LNCaP clone FGC (cell line): ENCODE measurements around the gene NCCRP1.

Experiments used
- DNase-seq: peaks from one replicate; pipeline ENCODE4 v3.0.0-alpha.2; 2011; ENCODE audit warnings: low read depth
- H3K4me3 ChIP-seq: 2 replicates; pipeline ENCODE4 v1.5.1; 2011; ENCODE audit warnings: mild to moderate bottlenecking, low read depth, low read length, control low read depth
- TF ChIP-seq, protein P1 (sequence below): IDR thresholded peaks from 2 replicates; pipeline ENCODE4 v1.5.1; 2012; ENCODE audit warnings: mild to moderate bottlenecking; ENCODE audit not compliant: control insufficient read depth, insufficient read depth; ENCODE audit errors: extremely low read depth

Gene NCCRP1

DNA sequence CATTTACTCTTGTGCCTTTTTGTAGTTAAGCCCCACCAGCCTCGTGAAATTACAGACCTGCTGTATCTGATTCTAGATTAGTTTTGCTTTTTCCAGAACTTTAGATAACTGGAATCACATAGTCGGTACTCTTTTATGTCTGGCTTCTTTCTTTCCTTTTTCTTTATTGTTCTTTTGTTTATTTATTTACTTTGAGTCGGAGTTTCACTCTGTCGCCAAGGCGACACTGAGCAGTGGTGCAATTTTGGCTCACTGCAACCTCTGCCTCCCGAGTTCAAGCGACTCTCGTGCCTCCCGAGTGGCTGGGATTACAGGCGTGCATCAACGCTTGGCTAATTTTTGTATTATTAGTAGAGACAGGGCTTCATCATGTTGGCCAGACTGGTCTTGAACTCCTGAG is 6.0 kb upstream of the NCCRP1 start:
- TF ChIP-seq, protein P1, sequence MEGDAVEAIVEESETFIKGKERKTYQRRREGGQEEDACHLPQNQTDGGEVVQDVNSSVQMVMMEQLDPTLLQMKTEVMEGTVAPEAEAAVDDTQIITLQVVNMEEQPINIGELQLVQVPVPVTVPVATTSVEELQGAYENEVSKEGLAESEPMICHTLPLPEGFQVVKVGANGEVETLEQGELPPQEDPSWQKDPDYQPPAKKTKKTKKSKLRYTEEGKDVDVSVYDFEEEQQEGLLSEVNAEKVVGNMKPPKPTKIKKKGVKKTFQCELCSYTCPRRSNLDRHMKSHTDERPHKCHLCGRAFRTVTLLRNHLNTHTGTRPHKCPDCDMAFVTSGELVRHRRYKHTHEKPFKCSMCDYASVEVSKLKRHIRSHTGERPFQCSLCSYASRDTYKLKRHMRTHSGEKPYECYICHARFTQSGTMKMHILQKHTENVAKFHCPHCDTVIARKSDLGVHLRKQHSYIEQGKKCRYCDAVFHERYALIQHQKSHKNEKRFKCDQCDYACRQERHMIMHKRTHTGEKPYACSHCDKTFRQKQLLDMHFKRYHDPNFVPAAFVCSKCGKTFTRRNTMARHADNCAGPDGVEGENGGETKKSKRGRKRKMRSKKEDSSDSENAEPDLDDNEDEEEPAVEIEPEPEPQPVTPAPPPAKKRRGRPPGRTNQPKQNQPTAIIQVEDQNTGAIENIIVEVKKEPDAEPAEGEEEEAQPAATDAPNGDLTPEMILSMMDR, result no peak
- H3K4me3 ChIP-seq, result no peak overlapping the region
- no peak for DNase-seq

DNA sequence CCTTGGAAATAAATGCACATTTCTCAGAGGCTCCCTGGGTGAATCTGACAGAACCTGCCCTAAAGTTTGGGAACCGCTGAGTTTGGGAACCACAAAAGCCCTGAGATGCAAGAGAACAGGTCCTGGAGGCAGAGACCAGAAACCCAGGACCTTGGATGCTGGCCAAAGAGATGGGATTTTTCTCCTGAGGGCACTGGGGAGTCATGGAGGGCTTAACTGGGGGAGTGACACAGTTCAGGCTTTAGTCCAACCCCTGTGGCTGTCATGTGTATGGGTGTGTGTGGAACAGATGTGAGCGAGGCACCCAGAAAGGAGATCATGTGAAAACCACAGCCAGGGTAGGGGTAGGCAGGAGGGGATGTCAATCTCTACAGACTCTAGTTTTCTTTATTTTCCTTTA is 3.9 kb upstream of the NCCRP1 start:
- TF ChIP-seq, protein P1, result no peak
- H3K4me3 ChIP-seq, result no peak overlapping the region
- DNase-seq, result no peak

DNA sequence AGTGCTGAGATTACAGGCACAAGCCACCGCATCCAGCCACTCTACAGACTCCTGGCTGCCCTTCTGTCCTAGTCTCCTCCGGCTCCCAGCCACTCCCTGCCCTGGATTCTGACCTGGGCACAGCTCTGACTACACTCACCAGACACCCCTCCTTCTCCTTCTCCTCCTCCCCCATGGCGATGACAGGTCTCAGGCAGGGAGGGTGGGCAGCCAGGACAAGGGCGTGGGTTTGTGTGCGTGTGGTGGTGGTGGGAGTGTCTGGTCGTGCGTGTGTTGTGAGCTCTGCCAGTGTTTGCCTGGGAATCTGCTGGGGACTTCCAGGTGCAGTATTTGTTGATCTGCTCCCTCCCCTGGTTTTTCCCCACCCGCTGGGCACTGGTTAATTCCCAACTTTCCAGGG is 3.0 kb upstream of the NCCRP1 start:
- no peak for DNase-seq
- TF ChIP-seq, protein P1, result no peak
- no peak overlapping the region for H3K4me3 ChIP-seq

DNA sequence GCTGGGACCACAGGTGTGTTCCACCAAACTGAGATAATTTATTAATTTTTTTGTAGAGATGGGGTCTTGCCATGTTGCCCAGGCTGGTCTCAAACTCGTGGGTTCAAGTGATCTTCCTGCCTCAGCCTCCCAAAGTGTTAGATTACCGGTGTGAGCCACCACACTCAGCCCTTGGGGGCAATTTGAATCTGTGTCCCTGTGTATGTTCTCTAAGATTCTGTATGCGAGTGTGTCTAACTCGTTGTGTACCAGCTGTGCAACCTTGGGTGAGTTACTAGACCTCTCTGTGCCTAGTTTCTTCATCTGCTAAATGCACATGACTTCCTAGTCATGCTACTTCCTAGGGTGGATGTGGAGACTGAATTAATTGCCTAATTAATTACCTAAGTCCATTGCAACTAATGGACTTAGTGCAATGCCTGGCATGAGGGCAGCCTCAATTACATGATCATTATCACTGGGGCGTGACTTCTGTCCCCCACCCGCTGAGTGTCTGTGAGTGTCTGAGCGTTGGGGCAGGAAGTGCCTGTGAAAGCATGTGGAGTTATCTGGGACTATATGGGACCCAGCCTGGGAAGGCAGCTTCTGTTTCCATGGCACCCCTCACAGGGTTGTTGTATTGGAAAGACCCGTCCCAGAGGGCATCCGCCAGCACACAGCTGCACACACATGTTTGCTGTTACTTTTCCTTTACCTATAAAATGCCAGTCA is 1.8 kb upstream of the NCCRP1 start:
- no peak for DNase-seq
- TF ChIP-seq, protein P1, result no peak

DNA sequence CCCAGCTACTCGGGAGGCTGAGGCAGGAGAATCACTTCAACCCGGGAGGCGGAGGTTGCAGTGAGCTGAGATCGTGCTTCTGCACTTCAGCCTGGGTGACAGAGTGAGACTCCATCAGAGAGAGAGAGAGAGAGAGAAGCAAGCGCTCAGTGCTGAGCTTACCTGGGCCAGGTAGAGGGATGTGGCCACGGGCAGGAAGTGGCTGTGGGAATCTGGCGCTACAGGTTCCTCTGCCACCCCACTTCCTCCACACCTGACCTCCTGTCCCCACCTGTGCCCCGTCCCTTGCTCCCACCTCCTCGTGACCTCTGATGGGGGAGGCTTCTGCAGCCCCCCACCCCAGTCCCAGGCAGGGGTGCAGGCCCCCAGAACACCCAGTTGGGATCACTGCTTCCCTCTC is 1.0 kb upstream of the NCCRP1 start:
- TF ChIP-seq, protein P1, result no peak
- DNase-seq, result no peak
- H3K4me3 ChIP-seq, result no peak overlapping the region

More for the DNA sequence above, 1.8 kb upstream of the NCCRP1 start:
- no peak overlapping the region for H3K4me3 ChIP-seq

DNA sequence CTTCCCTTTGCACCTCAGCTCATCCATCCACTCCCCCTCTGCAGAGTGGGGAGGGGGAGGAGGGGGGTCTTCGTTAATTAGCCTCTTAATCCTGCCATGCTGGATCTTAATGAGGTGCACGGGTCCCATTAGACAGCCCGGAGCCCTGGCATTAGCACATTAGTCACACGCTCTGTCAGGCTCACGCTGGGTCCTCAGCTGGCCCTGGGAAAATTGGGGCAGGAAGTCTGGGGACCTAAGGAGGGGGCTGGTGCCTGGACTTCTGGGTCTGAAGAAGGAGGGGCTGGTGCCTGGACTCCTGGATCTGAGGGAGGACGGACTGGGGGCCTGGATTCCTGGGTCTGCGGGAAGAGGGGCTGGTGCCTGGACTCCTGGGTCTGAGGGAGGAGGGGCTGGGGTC is 444 bp upstream of the NCCRP1 start:
- TF ChIP-seq, protein P1, result no peak
- no peak overlapping the region for H3K4me3 ChIP-seq

DNA sequence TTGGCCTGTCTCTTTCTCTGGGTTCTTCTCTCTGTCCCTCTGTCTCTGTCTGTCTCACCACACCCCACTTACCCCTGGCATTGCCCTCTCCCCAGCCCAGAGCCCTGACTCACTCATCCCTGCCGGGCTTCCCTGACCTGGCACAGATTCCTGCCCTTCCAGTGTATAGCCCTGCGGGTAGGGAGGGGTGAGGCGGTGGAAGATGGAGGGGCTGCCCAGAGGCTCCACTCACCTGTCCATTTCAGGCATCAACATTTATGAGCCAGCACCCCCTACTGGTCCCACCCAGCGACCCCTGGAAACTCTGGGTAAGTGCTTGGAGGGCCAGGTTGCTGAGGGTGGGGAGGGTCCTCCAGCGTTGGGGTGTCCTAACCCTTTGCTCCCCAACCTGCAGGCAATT is 1.0 kb downstream of the NCCRP1 start:
- no peak overlapping the region for H3K4me3 ChIP-seq
- TF ChIP-seq, protein P1, result no peak
- DNase-seq, result no peak

More for the DNA sequence above, 444 bp upstream of the NCCRP1 start:
- no peak for DNase-seq
